Right atrium auricular region (tissue), 2 donors: ENCODE results near the gene ZNF660. TPM values are rescaled to one million over a fixed set of nuclear protein-coding genes. Genes with fewer than 3 reads are reported as not detected.

Experiments
- DNase-seq: peaks from one replicate; pipeline ENCODE4 v3.0.0-alpha.2; 2019; ENCODE audit warnings: low spot score
- H3K27ac ChIP-seq, 2 donors: fragments of 200-600 bp; sonication (generic); 1 replicate in 1 of 2; 2 replicates in 1 of 2; pipeline ENCODE4 v1.5.1; 2016 to 2019
- H3K27me3 ChIP-seq, 2 donors: fragments of 200-600 bp; sonication (generic); one replicate each; pipeline versions ENCODE4 v1.5.1 to v1.6.0; 2017 to 2019
- H3K36me3 ChIP-seq: fragments of 200-600 bp; sonication (generic); one replicate; pipeline ENCODE4 v1.5.1; 2016
- H3K4me1 ChIP-seq, 2 donors: fragments of 200-600 bp; sonication (generic); one replicate each; pipeline versions ENCODE4 v1.5.1 to v1.6.0; 2017 to 2019
- H3K4me3 ChIP-seq, 2 donors: fragments of 200-600 bp; sonication (generic); 1 replicate in 1 of 2; 2 replicates in 1 of 2; pipeline ENCODE4 v1.5.1; 2017 to 2019; ENCODE audit warnings: mild to moderate bottlenecking in 1 of 2, moderate library complexity in 1 of 2
- H3K9me3 ChIP-seq, 2 donors: fragments of 200-600 bp; sonication (generic); one replicate each; pipeline ENCODE4 v1.5.1; 2019
- total RNA-seq, 2 donors: library from RNA; depleted of rRNA; stranded (reverse); fragments of >200 nt; gene quantifications; one replicate each; pipeline ENCODE4 v1.1.0, GENCODE V29; 2016
- TF ChIP-seq, protein P1 (sequence below), 2 donors: fragments of 200-600 bp; sonication (generic); IDR thresholded peaks; one replicate each; pipeline ENCODE4 v1.5.1; 2019; ENCODE audit warnings: antibody characterized with exemption in 2 of 2

Gene ZNF660
- total RNA-seq, 2 donors from 2014 or later = 0.67 to 1.1 TPM

DNA sequence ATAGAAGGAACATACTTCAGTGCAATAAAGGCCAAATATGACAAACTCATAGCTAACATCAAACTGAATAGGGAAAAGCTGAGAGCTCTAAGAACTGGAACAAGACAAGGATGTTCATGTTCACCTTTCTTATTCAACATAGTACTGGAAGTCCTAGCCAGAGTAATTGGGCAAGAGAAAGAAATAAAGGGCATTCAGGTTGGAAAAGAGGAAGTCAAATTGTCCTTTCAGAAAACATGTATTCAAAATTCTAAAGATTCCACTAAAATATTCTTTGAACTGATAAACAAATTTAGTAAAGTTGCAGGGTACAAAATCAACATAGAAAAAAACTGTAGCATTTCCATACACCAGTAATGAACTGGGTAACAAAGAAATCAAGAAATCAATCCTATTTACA is 27.9 kb downstream of the ZNF660 start:
- Histone ChIP-seq H3K27me3 (no peaks in the 10 kb centered on the region), H3K4me3 (no peak overlapping the region), H3K4me1 (no peaks in the 10 kb centered on the region), H3K9me3 (no peaks in the 10 kb centered on the region), H3K36me3 (no peaks in the 10 kb centered on the region), H3K27ac (no peak overlapping the region)
- DNase-seq = no peak
- TF ChIP-seq, protein P1, sequence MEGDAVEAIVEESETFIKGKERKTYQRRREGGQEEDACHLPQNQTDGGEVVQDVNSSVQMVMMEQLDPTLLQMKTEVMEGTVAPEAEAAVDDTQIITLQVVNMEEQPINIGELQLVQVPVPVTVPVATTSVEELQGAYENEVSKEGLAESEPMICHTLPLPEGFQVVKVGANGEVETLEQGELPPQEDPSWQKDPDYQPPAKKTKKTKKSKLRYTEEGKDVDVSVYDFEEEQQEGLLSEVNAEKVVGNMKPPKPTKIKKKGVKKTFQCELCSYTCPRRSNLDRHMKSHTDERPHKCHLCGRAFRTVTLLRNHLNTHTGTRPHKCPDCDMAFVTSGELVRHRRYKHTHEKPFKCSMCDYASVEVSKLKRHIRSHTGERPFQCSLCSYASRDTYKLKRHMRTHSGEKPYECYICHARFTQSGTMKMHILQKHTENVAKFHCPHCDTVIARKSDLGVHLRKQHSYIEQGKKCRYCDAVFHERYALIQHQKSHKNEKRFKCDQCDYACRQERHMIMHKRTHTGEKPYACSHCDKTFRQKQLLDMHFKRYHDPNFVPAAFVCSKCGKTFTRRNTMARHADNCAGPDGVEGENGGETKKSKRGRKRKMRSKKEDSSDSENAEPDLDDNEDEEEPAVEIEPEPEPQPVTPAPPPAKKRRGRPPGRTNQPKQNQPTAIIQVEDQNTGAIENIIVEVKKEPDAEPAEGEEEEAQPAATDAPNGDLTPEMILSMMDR (IDR thresholded peaks at IDR 0.05) = no peak

DNA sequence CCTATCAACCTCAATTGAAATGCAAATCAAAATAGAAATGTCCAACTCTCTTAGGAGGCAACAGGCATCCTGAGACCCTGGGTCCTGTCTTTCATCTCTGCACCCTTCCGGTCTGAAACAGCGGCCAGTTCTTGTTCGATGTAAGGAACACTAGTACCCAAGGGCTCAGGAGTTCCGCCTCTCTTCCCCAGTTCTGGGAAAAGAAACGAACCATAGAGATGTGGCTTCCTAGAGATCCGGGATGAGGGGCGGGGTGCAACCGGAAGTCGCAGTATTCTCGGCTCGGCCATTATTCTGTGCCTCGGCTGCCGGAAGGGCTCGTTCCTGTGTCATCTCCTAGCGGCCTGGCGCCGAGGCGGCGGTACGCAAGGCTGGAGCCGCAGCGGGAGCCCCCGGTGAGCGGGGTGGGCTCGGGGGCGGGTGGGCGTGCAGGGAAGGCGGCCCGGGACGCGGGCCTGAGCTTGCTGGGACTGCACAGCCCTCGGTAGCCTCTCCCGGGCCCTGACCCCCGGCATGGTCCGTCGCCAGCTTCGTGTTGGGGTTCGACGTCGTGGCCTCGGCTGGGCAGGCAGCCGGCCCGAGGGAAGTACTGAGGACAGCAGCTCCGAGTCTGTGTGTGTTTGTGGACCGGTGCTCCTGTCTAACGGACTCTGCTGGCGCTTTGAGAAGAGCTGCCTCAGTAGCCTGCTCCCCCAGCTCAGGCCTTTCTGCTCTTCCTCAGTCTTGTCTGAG is 40.2 kb downstream of the ZNF660 start, which contains the start of gene ZNF197:
TSS of gene ZNF197 (plus strand) at position 288 of the 732 bp plus-strand sequence. CDS start 4,119 bp downstream, outside the sequence.
- peak within 1 kb of the TSS; percentile 88 to 93 for H3K27ac ChIP-seq
- TF ChIP-seq, protein P1 (IDR thresholded peaks at IDR 0.05) = peak in 1 of 2 donors; percentile 61
- H3K36me3 ChIP-seq = no peaks in the 10 kb centered on the region
- peak within 1 kb of the TSS; percentile 73 to 93 for H3K4me3 ChIP-seq
- peaks cover 0 to 34% of the 10 kb centered on the region in 2 donors for H3K4me1 ChIP-seq
- no peaks in the 10 kb centered on the region for H3K27me3 ChIP-seq
- peak; percentile 91 for DNase-seq
- H3K9me3 ChIP-seq = no peaks in the 10 kb centered on the region

DNA sequence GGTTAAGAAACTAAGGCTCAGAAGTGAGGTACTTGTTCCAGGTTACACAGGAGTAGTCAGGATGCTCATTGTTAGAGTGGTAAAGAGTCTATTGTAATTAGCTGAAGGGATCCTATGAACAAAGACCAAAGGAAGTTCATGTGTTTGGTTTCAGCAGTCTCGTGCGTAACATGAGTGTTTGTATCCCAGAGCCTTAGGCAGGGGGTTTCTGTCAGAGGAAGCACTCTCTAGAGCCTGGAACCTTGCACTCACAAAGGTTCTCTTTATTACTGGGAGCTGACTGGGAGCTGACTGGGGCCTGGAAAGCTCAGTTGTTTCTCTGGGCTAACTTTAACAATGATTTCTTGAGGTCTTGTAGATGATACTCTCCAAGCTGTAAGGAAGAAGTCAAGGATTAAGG is 44.0 kb downstream of the ZNF660 start:
- peaks cover 0 to 35% of the 10 kb centered on the region in 2 donors for H3K4me1 ChIP-seq
- H3K27me3 ChIP-seq = no peaks in the 10 kb centered on the region
- no peak overlapping the region for H3K4me3 ChIP-seq
- H3K9me3 ChIP-seq = no peaks in the 10 kb centered on the region
- no peak for DNase-seq
- no peak overlapping the region for H3K27ac ChIP-seq
- peaks cover 27% of the 10 kb centered on the region for H3K36me3 ChIP-seq
- TF ChIP-seq, protein P1 (IDR thresholded peaks at IDR 0.05) = no peak

DNA sequence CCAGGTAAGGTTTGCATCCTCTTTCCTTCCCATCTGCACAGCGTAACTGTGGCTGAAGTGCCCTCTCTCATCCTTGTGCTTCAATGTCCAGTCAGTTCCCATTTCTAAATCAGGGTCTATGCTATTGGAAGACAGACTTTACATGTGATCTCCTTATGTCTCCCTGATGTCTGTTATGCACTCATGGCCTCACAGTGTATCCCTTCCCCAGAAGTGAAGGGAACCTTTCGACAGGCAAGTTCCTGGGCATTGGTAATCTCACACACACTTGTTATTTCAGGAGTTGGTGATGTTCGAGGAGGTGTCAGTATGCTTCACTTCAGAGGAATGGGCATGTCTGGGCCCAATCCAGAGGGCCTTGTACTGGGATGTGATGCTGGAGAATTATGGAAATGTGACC is 47.4 kb downstream of the ZNF660 start:
- DNase-seq = no peak
- Histone ChIP-seq H3K27ac (no peak overlapping the region), H3K36me3 (peaks cover 52% of the 10 kb centered on the region), H3K4me1 (peaks cover 0 to 15% of the 10 kb centered on the region in 2 donors), H3K4me3 (no peak overlapping the region), H3K27me3 (no peaks in the 10 kb centered on the region), H3K9me3 (no peaks in the 10 kb centered on the region)
- TF ChIP-seq, protein P1 (IDR thresholded peaks at IDR 0.05) = no peak

DNA sequence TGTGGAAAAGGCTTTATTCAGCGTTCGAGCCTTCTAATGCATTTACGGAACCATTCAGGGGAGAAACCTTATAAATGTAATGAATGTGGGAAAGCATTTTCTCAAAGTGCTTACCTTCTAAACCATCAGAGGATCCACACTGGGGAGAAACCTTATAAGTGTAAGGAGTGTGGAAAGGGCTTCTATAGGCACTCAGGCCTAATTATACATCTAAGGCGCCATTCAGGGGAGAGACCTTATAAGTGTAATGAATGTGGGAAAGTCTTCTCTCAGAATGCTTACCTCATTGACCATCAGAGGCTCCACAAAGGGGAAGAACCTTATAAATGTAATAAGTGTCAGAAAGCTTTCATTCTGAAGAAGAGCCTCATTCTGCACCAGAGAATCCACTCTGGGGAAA is 57.6 kb downstream of the ZNF660 start:
- Histone ChIP-seq H3K36me3 (peaks cover 62% of the 10 kb centered on the region), H3K27me3 (no peaks in the 10 kb centered on the region), H3K27ac (no peak overlapping the region), H3K9me3 (peaks cover 0 to 34% of the 10 kb centered on the region in 2 donors), H3K4me3 (no peak overlapping the region), H3K4me1 (no peaks in the 10 kb centered on the region)
- no peak for DNase-seq
- TF ChIP-seq, protein P1 (IDR thresholded peaks at IDR 0.05) = no peak
